H9 (cell line): ENCODE data around the gene APOB. TPM values are rescaled to one million over a fixed set of nuclear protein-coding genes. Genes with fewer than 3 reads are reported as not detected.

ENCODE experiments used
- DNase-seq: peaks from one replicate; pipeline ENCODE4 v3.0.0-alpha.2; 2017
- H2AFZ ChIP-seq: one replicate; pipeline ENCODE4 v1.6.1; 2013; ENCODE audit warnings: mild to moderate bottlenecking, low read length, control low read depth, moderate library complexity
- H2AK5ac ChIP-seq: 2 replicates; pipeline ENCODE4 v1.6.1; 2013; ENCODE audit warnings: low read length, control low read depth, mixed read lengths; ENCODE audit not compliant: insufficient read length
- H2BK120ac ChIP-seq: one replicate; pipeline ENCODE4 v1.6.1; 2013; ENCODE audit warnings: low read depth, mild to moderate bottlenecking, low read length, control low read depth, inconsistent platforms; ENCODE audit not compliant: poor library complexity, severe bottlenecking
- H2BK12ac ChIP-seq: 2 replicates; pipeline ENCODE4 v1.6.1; 2013; ENCODE audit warnings: low read length, control low read depth, mixed read lengths, low read depth; ENCODE audit not compliant: insufficient read length
- H2BK15ac ChIP-seq: 2 replicates; pipeline ENCODE4 v1.6.1; 2013; ENCODE audit warnings: low read depth, low read length, control low read depth
- H2BK20ac ChIP-seq: one replicate; pipeline ENCODE4 v1.6.1; 2013; ENCODE audit warnings: low read depth, mild to moderate bottlenecking, low read length, control low read depth, inconsistent platforms; ENCODE audit not compliant: poor library complexity, severe bottlenecking
- H2BK5ac ChIP-seq: 2 replicates; pipeline ENCODE4 v1.6.1; 2013; ENCODE audit warnings: low read length, control low read depth, mixed read lengths; ENCODE audit not compliant: insufficient read length
- H3K14ac ChIP-seq: 2 replicates; pipeline ENCODE4 v1.6.1; 2013; ENCODE audit warnings: low read length, control low read depth; ENCODE audit not compliant: insufficient read depth
- H3K18ac ChIP-seq: 2 replicates; pipeline ENCODE4 v1.6.1; 2013; ENCODE audit warnings: low read depth, mild to moderate bottlenecking, mixed read lengths, low read length, control low read depth; ENCODE audit not compliant: insufficient read length
- H3K23ac ChIP-seq: 2 replicates; pipeline ENCODE4 v1.6.1; 2013; ENCODE audit warnings: low read length, control low read depth, mixed read lengths, low read depth; ENCODE audit not compliant: insufficient read length
- H3K23me2 ChIP-seq: 2 replicates; pipeline ENCODE4 v1.6.1; 2013; ENCODE audit warnings: low read depth, mild to moderate bottlenecking, mixed read lengths, low read length, control low read depth; ENCODE audit not compliant: insufficient read length, poor library complexity, severe bottlenecking
- H3K27ac ChIP-seq: 2 replicates; pipeline ENCODE4 v1.5.1; 2013; ENCODE audit warnings: low read length, control low read depth, mixed read lengths, low read depth; ENCODE audit not compliant: insufficient read length
- H3K27me3 ChIP-seq: 2 replicates; pipeline ENCODE4 v1.6.1; 2013; ENCODE audit warnings: low read length, control low read depth, inconsistent platforms; ENCODE audit not compliant: insufficient read depth
- H3K4ac ChIP-seq: 2 replicates; pipeline ENCODE4 v1.6.1; 2013; ENCODE audit warnings: low read depth, mild to moderate bottlenecking, control low read depth, inconsistent platforms, low read length, moderate library complexity
- H3K4me1 ChIP-seq: 2 replicates; pipeline ENCODE4 v1.6.1; 2013; ENCODE audit warnings: low read length, control low read depth, inconsistent platforms; ENCODE audit not compliant: insufficient read depth
- H3K4me2 ChIP-seq: 2 replicates; pipeline ENCODE4 v1.6.1; 2013; ENCODE audit warnings: low read length, control low read depth, mixed read lengths; ENCODE audit not compliant: insufficient read length, insufficient read depth
- H3K56ac ChIP-seq: 2 replicates; pipeline ENCODE4 v1.6.1; 2013; ENCODE audit warnings: low read depth, mild to moderate bottlenecking, mixed read lengths, low read length, control low read depth; ENCODE audit not compliant: insufficient read length
- H3K79me1 ChIP-seq: 2 replicates; pipeline ENCODE4 v1.6.1; 2013; ENCODE audit warnings: low read depth, mild to moderate bottlenecking, moderate library complexity, low read length, control low read depth, inconsistent platforms; ENCODE audit not compliant: insufficient read depth, poor library complexity, severe bottlenecking
- H3K79me2 ChIP-seq: 2 replicates; pipeline ENCODE4 v1.6.1; 2013; ENCODE audit warnings: low read length, control low read depth, inconsistent platforms; ENCODE audit not compliant: insufficient read depth
- H3K9ac ChIP-seq: 2 replicates; pipeline ENCODE4 v1.6.1; 2013; ENCODE audit warnings: low read length, control low read depth, mixed read lengths; ENCODE audit not compliant: insufficient read length; ENCODE audit errors: extremely low read depth
- H3K9me3 ChIP-seq: one replicate; pipeline ENCODE4 v1.6.1; 2013; ENCODE audit warnings: low read depth, low read length, inconsistent platforms; ENCODE audit not compliant: control insufficient read depth
- H3T11ph ChIP-seq: one replicate; pipeline ENCODE4 v1.6.1; 2013; ENCODE audit warnings: mild to moderate bottlenecking, low read length, control low read depth, inconsistent platforms
- H4K20me1 ChIP-seq: one replicate; pipeline ENCODE4 v1.6.1; 2013; ENCODE audit not compliant: control insufficient read depth, insufficient read length, insufficient read depth
- H4K5ac ChIP-seq: 2 replicates; pipeline ENCODE4 v1.6.1; 2013; ENCODE audit warnings: low read depth, mild to moderate bottlenecking, mixed read lengths, low read length, control low read depth; ENCODE audit not compliant: insufficient read length
- H4K8ac ChIP-seq: replicated peaks from 2 replicates; pipeline ENCODE4 v1.6.1; 2013; ENCODE audit warnings: low read length, control low read depth, mixed read lengths, low read depth; ENCODE audit not compliant: insufficient read length
- H4K91ac ChIP-seq: 2 replicates; pipeline ENCODE4 v1.6.1; 2013; ENCODE audit warnings: low read depth, mild to moderate bottlenecking, moderate library complexity, mixed read lengths, low read length, control low read depth; ENCODE audit not compliant: insufficient read length
- H3K27ac Mint-ChIP-seq, 3 experiments: 2 replicates in 2 of 3; 3 replicates in 1 of 3; pipeline ENCODE4 v1.8.0; 2020 to 2021; ENCODE audit warnings: mixed read lengths in 3 of 3, mild to moderate bottlenecking in 1 of 3, moderate library complexity in 1 of 3
- H3K27me3 Mint-ChIP-seq: 2 replicates; pipeline ENCODE4 v1.8.0; 2021; ENCODE audit warnings: low read depth, mild to moderate bottlenecking, moderate library complexity, mixed read lengths
- H3K36me3 Mint-ChIP-seq, 3 experiments: 2 replicates in 2 of 3; 3 replicates in 1 of 3; pipeline ENCODE4 v1.8.0; 2020 to 2021; ENCODE audit warnings: low read depth in 3 of 3, mixed read lengths in 3 of 3; ENCODE audit not compliant: insufficient read depth in 1 of 3
- H3K4me1 Mint-ChIP-seq, 2 experiments: 2 replicates each; pipeline ENCODE4 v1.8.0; 2020; ENCODE audit warnings: mixed read lengths in 2 of 2
- H3K4me3 Mint-ChIP-seq, 2 experiments: 2 replicates in 1 of 2; 3 replicates in 1 of 2; pipeline ENCODE4 v1.8.0; 2020 to 2021; ENCODE audit warnings: mild to moderate bottlenecking in 2 of 2, mixed read lengths in 2 of 2, moderate library complexity in 1 of 2
- H3K9me3 Mint-ChIP-seq, 2 experiments: 2 replicates in 1 of 2; 3 replicates in 1 of 2; pipeline ENCODE4 v1.8.0; 2020; ENCODE audit warnings: mild to moderate bottlenecking in 2 of 2, mixed read lengths in 2 of 2, moderate library complexity in 1 of 2
- WGBS: extraction: QIAGEN DNeasy Blood & Tissue Kit; methylation state at CpG from one replicate; pipeline ENCODE4 v1.1.7; 2013; ENCODE audit warnings: missing lambda C conversion rate, low lambda C conversion rate, mixed read lengths; ENCODE audit not compliant: insufficient read length; ENCODE audit errors: extremely low coverage; 5-methylcytosine and 5-hydroxymethylcytosine counted together
- total RNA-seq: library from RNA; stranded (reverse); gene quantifications from 2 replicates; pipeline ENCODE4 v1.2.1, GENCODE V29; 2021
- TF ChIP-seq, protein P1 (sequence below): fragments of 200-600 bp; sonication (generic); conservative IDR thresholded peaks from 3 replicates; pipeline ENCODE4 v1.8.0; 2021; ENCODE audit warnings: antibody characterized with exemption, mild to moderate bottlenecking

Gene APOB
- total RNA-seq, 1 experiment from 2014 or later = 0.26 TPM

DNA sequence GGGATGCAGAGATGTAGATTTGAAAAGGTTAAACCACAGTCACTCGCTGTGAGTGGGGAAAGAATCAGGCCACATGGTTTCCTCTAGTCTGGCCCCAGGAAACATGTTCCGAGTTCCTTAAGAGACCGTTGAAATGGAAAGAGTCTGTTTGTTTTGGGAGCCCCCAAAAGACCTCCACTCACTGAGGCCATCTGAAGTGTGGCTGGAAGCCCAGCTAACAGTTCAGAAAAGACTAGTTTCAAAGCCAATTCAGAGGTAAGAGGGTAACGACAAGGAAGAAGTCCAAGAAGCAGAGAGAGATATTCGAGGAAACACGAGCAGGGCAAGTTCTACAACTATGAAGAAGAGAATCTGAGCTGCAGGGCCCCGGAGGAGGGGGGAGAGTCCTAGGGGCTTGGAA, 61.0 kb downstream of the APOB start:
- H3K36me3 Mint-ChIP-seq = no peaks in the 10 kb centered on the region
- WGBS = no CpG with 5 or more reads among the region's 7 CpGs

More for the DNA sequence above, 61.0 kb downstream of the APOB start:
- no peak overlapping the region for H2BK12ac ChIP-seq
- no peak overlapping the region for H3K18ac ChIP-seq
- H2BK20ac ChIP-seq = no peak overlapping the region
- no peak overlapping the region for H4K91ac ChIP-seq
- H3K23me2 ChIP-seq = no peaks in the 10 kb centered on the region
- H3K23ac ChIP-seq = no peak overlapping the region
- H3T11ph ChIP-seq = no peak overlapping the region
- no peaks in the 10 kb centered on the region for H3K27me3 ChIP-seq
- no peaks in the 10 kb centered on the region for H4K20me1 ChIP-seq
- H3K27ac Mint-ChIP-seq = no peak overlapping the region
- peaks cover 7 to 11% of the 10 kb centered on the region in 2 experiments for H3K4me1 Mint-ChIP-seq
- no peak overlapping the region for H2BK5ac ChIP-seq
- H3K4ac ChIP-seq = no peak overlapping the region
- no peak overlapping the region for H4K8ac ChIP-seq
- H3K9me3 Mint-ChIP-seq = no peaks in the 10 kb centered on the region
- no peak overlapping the region for H2BK15ac ChIP-seq
- no peak for DNase-seq
- no peak overlapping the region for H3K56ac ChIP-seq
- H3K79me1 ChIP-seq = no peaks in the 10 kb centered on the region
- H2BK120ac ChIP-seq = no peak overlapping the region
- H4K5ac ChIP-seq = no peak overlapping the region
- H2AK5ac ChIP-seq = no peak overlapping the region
- no peak overlapping the region for H3K4me3 Mint-ChIP-seq
- TF ChIP-seq, protein P1, sequence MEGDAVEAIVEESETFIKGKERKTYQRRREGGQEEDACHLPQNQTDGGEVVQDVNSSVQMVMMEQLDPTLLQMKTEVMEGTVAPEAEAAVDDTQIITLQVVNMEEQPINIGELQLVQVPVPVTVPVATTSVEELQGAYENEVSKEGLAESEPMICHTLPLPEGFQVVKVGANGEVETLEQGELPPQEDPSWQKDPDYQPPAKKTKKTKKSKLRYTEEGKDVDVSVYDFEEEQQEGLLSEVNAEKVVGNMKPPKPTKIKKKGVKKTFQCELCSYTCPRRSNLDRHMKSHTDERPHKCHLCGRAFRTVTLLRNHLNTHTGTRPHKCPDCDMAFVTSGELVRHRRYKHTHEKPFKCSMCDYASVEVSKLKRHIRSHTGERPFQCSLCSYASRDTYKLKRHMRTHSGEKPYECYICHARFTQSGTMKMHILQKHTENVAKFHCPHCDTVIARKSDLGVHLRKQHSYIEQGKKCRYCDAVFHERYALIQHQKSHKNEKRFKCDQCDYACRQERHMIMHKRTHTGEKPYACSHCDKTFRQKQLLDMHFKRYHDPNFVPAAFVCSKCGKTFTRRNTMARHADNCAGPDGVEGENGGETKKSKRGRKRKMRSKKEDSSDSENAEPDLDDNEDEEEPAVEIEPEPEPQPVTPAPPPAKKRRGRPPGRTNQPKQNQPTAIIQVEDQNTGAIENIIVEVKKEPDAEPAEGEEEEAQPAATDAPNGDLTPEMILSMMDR = no peak
- H3K9ac ChIP-seq = no peak overlapping the region
- H2AFZ ChIP-seq = no peak overlapping the region
- no peaks in the 10 kb centered on the region for H3K79me2 ChIP-seq
- no peaks in the 10 kb centered on the region for H3K9me3 ChIP-seq
- H3K27ac ChIP-seq = no peak overlapping the region
- peaks cover 6% of the 10 kb centered on the region for H3K27me3 Mint-ChIP-seq
- H3K4me2 ChIP-seq = no peak overlapping the region
- no peaks in the 10 kb centered on the region; the same call in none of the 2 replicates for H3K4me1 ChIP-seq
- H3K14ac ChIP-seq = no peak overlapping the region
